IPS-18a (cell line): ENCODE measurements around the gene PDLIM5.

Experiments
- H3K27ac ChIP-seq: one replicate; pipeline ENCODE4 v1.5.1; 2013; ENCODE audit warnings: low read length
- H3K27me3 ChIP-seq: one replicate; pipeline ENCODE4 v1.6.1; 2013; ENCODE audit warnings: mild to moderate bottlenecking, low read length; ENCODE audit not compliant: control insufficient read depth, insufficient read depth
- H3K36me3 ChIP-seq: one replicate; pipeline ENCODE4 v1.6.1; 2013; ENCODE audit warnings: low read depth, low read length; ENCODE audit not compliant: control insufficient read depth
- H3K4me1 ChIP-seq: one replicate; pipeline ENCODE4 v1.6.1; 2013; ENCODE audit warnings: low read depth, low read length; ENCODE audit not compliant: control insufficient read depth
- H3K4me3 ChIP-seq: one replicate; pipeline ENCODE4 v1.5.1; 2013; ENCODE audit warnings: low read length
- H3K9ac ChIP-seq: one replicate; pipeline ENCODE4 v1.6.1; 2013; ENCODE audit warnings: mild to moderate bottlenecking, low read length, moderate library complexity
- H3K9me3 ChIP-seq: one replicate; pipeline ENCODE4 v1.6.1; 2013; ENCODE audit warnings: low read depth, low read length; ENCODE audit not compliant: control insufficient read depth

PDLIM5 gene

GRCh38 chr4:94571298-94571697 is 119.6 kb downstream of the PDLIM5 start:
- no peaks in the 10 kb centered on the region for H3K36me3 ChIP-seq

GRCh38 chr4:94571715-94572114 is 120.0 kb downstream of the PDLIM5 start:
- H3K36me3 ChIP-seq = no peaks in the 10 kb centered on the region
- H3K9me3 ChIP-seq = no peaks in the 10 kb centered on the region
- no peaks in the 10 kb centered on the region for H3K27me3 ChIP-seq
- H3K4me1 ChIP-seq = peaks cover 8% of the 10 kb centered on the region
- no peak overlapping the region for H3K4me3 ChIP-seq
- H3K27ac ChIP-seq = no peak overlapping the region
- H3K9ac ChIP-seq = no peak overlapping the region

More at GRCh38 chr4:94571298-94571697, 119.6 kb downstream of the PDLIM5 start:
- no peak overlapping the region for H3K9ac ChIP-seq
- H3K27me3 ChIP-seq = no peaks in the 10 kb centered on the region
- peaks cover 7% of the 10 kb centered on the region for H3K4me1 ChIP-seq
- H3K4me3 ChIP-seq = no peak overlapping the region
- H3K27ac ChIP-seq = no peak overlapping the region
- H3K9me3 ChIP-seq = no peaks in the 10 kb centered on the region

GRCh38 chr4:94574050-94574449 is 122.3 kb downstream of the PDLIM5 start:
- H3K27ac ChIP-seq = no peak overlapping the region
- no peaks in the 10 kb centered on the region for H3K27me3 ChIP-seq
- peaks cover 15% of the 10 kb centered on the region for H3K4me1 ChIP-seq
- no peak overlapping the region for H3K9ac ChIP-seq
- no peaks in the 10 kb centered on the region for H3K36me3 ChIP-seq
- H3K4me3 ChIP-seq = no peak overlapping the region
- H3K9me3 ChIP-seq = no peaks in the 10 kb centered on the region

- Histone ChIP-seq H3K4me1 (peaks cover 15% of the 10 kb centered on the region), H3K9me3 (no peaks in the 10 kb centered on the region), H3K36me3 (no peaks in the 10 kb centered on the region), H3K9ac (no peak overlapping the region), H3K4me3 (no peak overlapping the region), H3K27me3 (no peaks in the 10 kb centered on the region), H3K27ac (no peak overlapping the region)
Measured at GRCh38 chr4:94574616-94575015, 122.9 kb downstream of the PDLIM5 start.

GRCh38 chr4:94575652-94576051 is 123.9 kb downstream of the PDLIM5 start:
- Histone ChIP-seq H3K9ac (no peak overlapping the region), H3K4me3 (no peak overlapping the region), H3K9me3 (no peaks in the 10 kb centered on the region), H3K27ac (peak overlapping the region; percentile 33), H3K4me1 (peaks cover 15% of the 10 kb centered on the region), H3K27me3 (no peaks in the 10 kb centered on the region), H3K36me3 (no peaks in the 10 kb centered on the region)

- H3K4me3 ChIP-seq = no peak overlapping the region
- H3K4me1 ChIP-seq = peaks cover 15% of the 10 kb centered on the region
- no peaks in the 10 kb centered on the region for H3K36me3 ChIP-seq
- H3K9ac ChIP-seq = no peak overlapping the region
- no peak overlapping the region for H3K27ac ChIP-seq
- H3K27me3 ChIP-seq = no peaks in the 10 kb centered on the region
- H3K9me3 ChIP-seq = no peaks in the 10 kb centered on the region
Measured at GRCh38 chr4:94576210-94576609, 124.5 kb downstream of the PDLIM5 start.

GRCh38 chr4:94577136-94577535 is 125.4 kb downstream of the PDLIM5 start:
- Histone ChIP-seq H3K27ac (no peak overlapping the region), H3K36me3 (no peaks in the 10 kb centered on the region), H3K4me1 (peaks cover 15% of the 10 kb centered on the region), H3K4me3 (no peak overlapping the region), H3K27me3 (no peaks in the 10 kb centered on the region), H3K9ac (no peak overlapping the region), H3K9me3 (no peaks in the 10 kb centered on the region)

- H3K9me3 ChIP-seq = no peaks in the 10 kb centered on the region
- H3K4me3 ChIP-seq = no peak overlapping the region
- no peaks in the 10 kb centered on the region for H3K36me3 ChIP-seq
- no peak overlapping the region for H3K27ac ChIP-seq
- peaks cover 15% of the 10 kb centered on the region for H3K4me1 ChIP-seq
- H3K9ac ChIP-seq = no peak overlapping the region
- no peaks in the 10 kb centered on the region for H3K27me3 ChIP-seq
Measured at GRCh38 chr4:94578195-94578594, 126.5 kb downstream of the PDLIM5 start.

GRCh38 chr4:94581766-94582165 is 130.0 kb downstream of the PDLIM5 start:
- no peak overlapping the region for H3K27ac ChIP-seq
- peaks cover 7% of the 10 kb centered on the region for H3K4me1 ChIP-seq
- H3K4me3 ChIP-seq = no peak overlapping the region
- no peak overlapping the region for H3K9ac ChIP-seq
- peaks cover 5% of the 10 kb centered on the region for H3K36me3 ChIP-seq
- H3K9me3 ChIP-seq = no peaks in the 10 kb centered on the region
- H3K27me3 ChIP-seq = no peaks in the 10 kb centered on the region

- Histone ChIP-seq H3K27ac (no peak overlapping the region), H3K9ac (no peak overlapping the region), H3K4me1 (peaks cover 3% of the 10 kb centered on the region), H3K4me3 (no peak overlapping the region), H3K36me3 (peaks cover 7% of the 10 kb centered on the region), H3K27me3 (no peaks in the 10 kb centered on the region), H3K9me3 (no peaks in the 10 kb centered on the region)
Measured at GRCh38 chr4:94582517-94582916, 130.8 kb downstream of the PDLIM5 start.

- H3K4me1 ChIP-seq = no peaks in the 10 kb centered on the region
- H3K27me3 ChIP-seq = no peaks in the 10 kb centered on the region
- no peak overlapping the region for H3K27ac ChIP-seq
- no peak overlapping the region for H3K9ac ChIP-seq
- H3K9me3 ChIP-seq = no peaks in the 10 kb centered on the region
- H3K36me3 ChIP-seq = peaks cover 7% of the 10 kb centered on the region
- no peak overlapping the region for H3K4me3 ChIP-seq
Measured at GRCh38 chr4:94583914-94584641, 132.3 kb downstream of the PDLIM5 start.
